Measurements from ENCODE around the gene RPUSD4.

DNA sequence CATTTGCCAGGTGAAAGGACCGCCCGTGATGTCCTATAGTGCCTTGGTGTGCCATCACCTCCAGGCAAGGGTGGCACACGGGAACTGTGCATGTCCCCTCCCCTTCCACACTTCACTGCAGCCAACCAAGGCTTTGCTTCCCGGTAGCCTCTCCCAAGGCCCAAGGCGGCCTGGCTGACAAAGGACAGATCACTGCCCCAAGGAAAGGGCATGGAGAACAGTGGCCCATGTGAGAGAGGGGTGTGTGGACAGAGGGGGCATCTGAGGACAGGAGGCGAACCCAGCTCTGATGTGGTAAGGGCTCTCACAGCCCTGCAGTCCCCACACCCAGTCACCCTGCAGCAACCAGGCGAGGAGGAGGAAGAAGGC, 50.4 kb downstream of the RPUSD4 start:
- TF ChIP-seq, protein P1, sequence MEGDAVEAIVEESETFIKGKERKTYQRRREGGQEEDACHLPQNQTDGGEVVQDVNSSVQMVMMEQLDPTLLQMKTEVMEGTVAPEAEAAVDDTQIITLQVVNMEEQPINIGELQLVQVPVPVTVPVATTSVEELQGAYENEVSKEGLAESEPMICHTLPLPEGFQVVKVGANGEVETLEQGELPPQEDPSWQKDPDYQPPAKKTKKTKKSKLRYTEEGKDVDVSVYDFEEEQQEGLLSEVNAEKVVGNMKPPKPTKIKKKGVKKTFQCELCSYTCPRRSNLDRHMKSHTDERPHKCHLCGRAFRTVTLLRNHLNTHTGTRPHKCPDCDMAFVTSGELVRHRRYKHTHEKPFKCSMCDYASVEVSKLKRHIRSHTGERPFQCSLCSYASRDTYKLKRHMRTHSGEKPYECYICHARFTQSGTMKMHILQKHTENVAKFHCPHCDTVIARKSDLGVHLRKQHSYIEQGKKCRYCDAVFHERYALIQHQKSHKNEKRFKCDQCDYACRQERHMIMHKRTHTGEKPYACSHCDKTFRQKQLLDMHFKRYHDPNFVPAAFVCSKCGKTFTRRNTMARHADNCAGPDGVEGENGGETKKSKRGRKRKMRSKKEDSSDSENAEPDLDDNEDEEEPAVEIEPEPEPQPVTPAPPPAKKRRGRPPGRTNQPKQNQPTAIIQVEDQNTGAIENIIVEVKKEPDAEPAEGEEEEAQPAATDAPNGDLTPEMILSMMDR (IDR thresholded peaks at IDR 0.05; ENCODE audit: poor library complexity, severe bottlenecking): no peak
- no peak for TF ChIP-seq POLR2AphosphoS5 (IDR thresholded peaks at IDR 0.05)
- TF ChIP-seq, protein P2, sequence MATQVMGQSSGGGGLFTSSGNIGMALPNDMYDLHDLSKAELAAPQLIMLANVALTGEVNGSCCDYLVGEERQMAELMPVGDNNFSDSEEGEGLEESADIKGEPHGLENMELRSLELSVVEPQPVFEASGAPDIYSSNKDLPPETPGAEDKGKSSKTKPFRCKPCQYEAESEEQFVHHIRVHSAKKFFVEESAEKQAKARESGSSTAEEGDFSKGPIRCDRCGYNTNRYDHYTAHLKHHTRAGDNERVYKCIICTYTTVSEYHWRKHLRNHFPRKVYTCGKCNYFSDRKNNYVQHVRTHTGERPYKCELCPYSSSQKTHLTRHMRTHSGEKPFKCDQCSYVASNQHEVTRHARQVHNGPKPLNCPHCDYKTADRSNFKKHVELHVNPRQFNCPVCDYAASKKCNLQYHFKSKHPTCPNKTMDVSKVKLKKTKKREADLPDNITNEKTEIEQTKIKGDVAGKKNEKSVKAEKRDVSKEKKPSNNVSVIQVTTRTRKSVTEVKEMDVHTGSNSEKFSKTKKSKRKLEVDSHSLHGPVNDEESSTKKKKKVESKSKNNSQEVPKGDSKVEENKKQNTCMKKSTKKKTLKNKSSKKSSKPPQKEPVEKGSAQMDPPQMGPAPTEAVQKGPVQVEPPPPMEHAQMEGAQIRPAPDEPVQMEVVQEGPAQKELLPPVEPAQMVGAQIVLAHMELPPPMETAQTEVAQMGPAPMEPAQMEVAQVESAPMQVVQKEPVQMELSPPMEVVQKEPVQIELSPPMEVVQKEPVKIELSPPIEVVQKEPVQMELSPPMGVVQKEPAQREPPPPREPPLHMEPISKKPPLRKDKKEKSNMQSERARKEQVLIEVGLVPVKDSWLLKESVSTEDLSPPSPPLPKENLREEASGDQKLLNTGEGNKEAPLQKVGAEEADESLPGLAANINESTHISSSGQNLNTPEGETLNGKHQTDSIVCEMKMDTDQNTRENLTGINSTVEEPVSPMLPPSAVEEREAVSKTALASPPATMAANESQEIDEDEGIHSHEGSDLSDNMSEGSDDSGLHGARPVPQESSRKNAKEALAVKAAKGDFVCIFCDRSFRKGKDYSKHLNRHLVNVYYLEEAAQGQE (IDR thresholded peaks at IDR 0.05; ENCODE audit: borderline replicate concordance): no peak
- no peak for TF ChIP-seq EZH2 (IDR thresholded peaks at IDR 0.05; ENCODE audit: borderline replicate concordance, insufficient read depth, low read length, poor library complexity, severe bottlenecking)
- TF ChIP-seq RAD21 (conservative IDR thresholded peaks at IDR 0.05): no peak
- TF ChIP-seq TAF1 (IDR thresholded peaks at IDR 0.05; ENCODE audit: low read depth): no peak
